Natural killer cell (primary cell): Measurements from ENCODE around the gene ATXN1. TPM values are rescaled to one million over a fixed set of nuclear protein-coding genes. Genes with fewer than 3 reads are reported as not detected.

Source experiments
- ATAC-seq, 3 donors: fragments of 150-1000 bp in 2 of 3; fragments of 200-7000 bp in 1 of 3; cut with Tn5 transposase; 1 replicate in 1 of 3; 2 replicates in 2 of 3; pipeline ENCODE4 v1.10.0; 2021; ENCODE audit warnings: mild to moderate bottlenecking in 2 of 3, moderate library complexity in 2 of 3
- DNase-seq, 2 donors: peaks; one replicate each; pipeline versions ENCODE4 v3.0.0 to v3.0.0-alpha.2; 2013 to 2021; ENCODE audit warnings: mixed read lengths in 1 of 2
- H3K27ac ChIP-seq: one replicate; pipeline ENCODE4 v1.5.1; 2013; ENCODE audit warnings: mild to moderate bottlenecking, low read length
- H3K27me3 ChIP-seq: one replicate; pipeline ENCODE4 v1.6.1; 2013; ENCODE audit warnings: low read length; ENCODE audit not compliant: control insufficient read depth, insufficient read depth
- H3K36me3 ChIP-seq: one replicate; pipeline ENCODE4 v1.6.1; 2013; ENCODE audit warnings: low read length; ENCODE audit not compliant: control insufficient read depth, insufficient read depth
- H3K4me1 ChIP-seq: one replicate; pipeline ENCODE4 v1.6.1; 2013; ENCODE audit warnings: low read length; ENCODE audit not compliant: control insufficient read depth, insufficient read depth
- H3K4me3 ChIP-seq: one replicate; pipeline ENCODE4 v1.5.1; 2013; ENCODE audit warnings: low read length
- H3K9me3 ChIP-seq: one replicate; pipeline ENCODE4 v1.6.1; 2013; ENCODE audit warnings: low read length; ENCODE audit not compliant: control insufficient read depth, insufficient read depth
- H3K27ac Mint-ChIP-seq, 2 donors: one replicate each; pipeline ENCODE4 v1.8.0; 2022; ENCODE audit warnings: mild to moderate bottlenecking in 2 of 2, mixed read lengths in 2 of 2, moderate library complexity in 1 of 2
- H3K27me3 Mint-ChIP-seq, 2 donors: one replicate each; pipeline ENCODE4 v1.8.0; 2022; ENCODE audit warnings: low read depth in 2 of 2, mixed read lengths in 2 of 2
- H3K36me3 Mint-ChIP-seq: one replicate; pipeline ENCODE4 v1.8.0; 2022; ENCODE audit warnings: mixed read lengths
- H3K4me1 Mint-ChIP-seq, 2 donors: one replicate each; pipeline ENCODE4 v1.8.0; 2022; ENCODE audit warnings: mixed read lengths in 2 of 2
- H3K4me3 Mint-ChIP-seq: one replicate; pipeline ENCODE4 v1.8.0; 2022; ENCODE audit warnings: mild to moderate bottlenecking, moderate library complexity, mixed read lengths
- H3K9me3 Mint-ChIP-seq, 2 donors: one replicate each; pipeline ENCODE4 v1.8.0; 2022; ENCODE audit warnings: mixed read lengths in 2 of 2
- CTCF ChIP-seq: fragments of 200-600 bp; IDR thresholded peaks from one replicate; pipeline ENCODE4 v1.8.0; 2022; ENCODE audit warnings: antibody characterized with exemption
- WGBS: methylation state at CpG from one replicate; pipeline ENCODE4 v1.1.7; 2013; ENCODE audit warnings: missing lambda C conversion rate; ENCODE audit not compliant: insufficient coverage; 5-methylcytosine and 5-hydroxymethylcytosine counted together
- intact Hi-C: fragments of 100-400 bp; cut with micrococcal nuclease; formaldehyde crosslinking; loops from one replicate; pipeline ENCODE4 v1.14.2; 2022
- total RNA-seq, 4 donors: library from RNA; stranded (reverse); fragments of 120-200 nt in 1 of 4; gene quantifications; one replicate each; pipeline versions ENCODE4 v1.2.3 to v1.2.4, GENCODE V29; 2013 to 2022

Gene ATXN1
- total RNA-seq, 3 donors from 2014 or later (not counting 1 experiment from before 2014, with no cell fraction given), result 90.4 to 120 (median 97.9) TPM

GRCh38 chr6:16336056-16336818, 425.0 kb downstream of the ATXN1 start:
- H3K4me3 ChIP-seq, result no peak overlapping the region
- no peaks in the 10 kb centered on the region for H3K36me3 Mint-ChIP-seq
- H3K9me3 Mint-ChIP-seq, result no peaks in the 10 kb centered on the region
- TF ChIP-seq CTCF, result no peak
- H3K4me3 Mint-ChIP-seq, result no peak overlapping the region
- intact Hi-C loops, result no loop called here
- no peak for ATAC-seq
- H3K27ac Mint-ChIP-seq, result no peak overlapping the region
- peaks cover 10% of the 10 kb centered on the region for H3K4me1 ChIP-seq
- no peaks in the 10 kb centered on the region for H3K4me1 Mint-ChIP-seq
- no peaks in the 10 kb centered on the region for H3K27me3 Mint-ChIP-seq
- no peak for DNase-seq
- 83% methylated on average over 6 of the region's 6 CpGs for WGBS
- no peaks in the 10 kb centered on the region for H3K9me3 ChIP-seq
- no peaks in the 10 kb centered on the region for H3K36me3 ChIP-seq
- no peak overlapping the region for H3K27ac ChIP-seq
- H3K27me3 ChIP-seq, result no peaks in the 10 kb centered on the region

GRCh38 chr6:16335176-16335575, 426.1 kb downstream of the ATXN1 start:
- intact Hi-C loops, result no loop called here
- no peaks in the 10 kb centered on the region for H3K27me3 Mint-ChIP-seq
- no peaks in the 10 kb centered on the region for H3K9me3 ChIP-seq
- H3K27me3 ChIP-seq, result no peaks in the 10 kb centered on the region
- H3K4me3 Mint-ChIP-seq, result no peak overlapping the region
- H3K4me1 Mint-ChIP-seq, result no peaks in the 10 kb centered on the region
- DNase-seq (no peak), ATAC-seq (no peak)
- TF ChIP-seq CTCF, result no peak
- no peak overlapping the region for H3K27ac Mint-ChIP-seq
- H3K4me1 ChIP-seq, result peaks cover 12% of the 10 kb centered on the region
- no peaks in the 10 kb centered on the region for H3K36me3 Mint-ChIP-seq
- H3K36me3 ChIP-seq, result no peaks in the 10 kb centered on the region
- H3K4me3 ChIP-seq, result no peak overlapping the region
- no peaks in the 10 kb centered on the region for H3K9me3 Mint-ChIP-seq
- no peak overlapping the region for H3K27ac ChIP-seq
- WGBS, result 97% methylated on average over 9 of the region's 10 CpGs

GRCh38 chr6:16334671-16335070, 426.6 kb downstream of the ATXN1 start:
- H3K9me3 Mint-ChIP-seq, result no peaks in the 10 kb centered on the region

More at GRCh38 chr6:16334671-16335070, 426.6 kb downstream of the ATXN1 start:
- WGBS, result 74% methylated on average over 3 of the region's 3 CpGs
- intact Hi-C loops, result no loop called here
- no peak for TF ChIP-seq CTCF
- H3K4me3 Mint-ChIP-seq, result no peak overlapping the region
- Histone ChIP-seq H3K27ac (no peak overlapping the region), H3K4me3 (no peak overlapping the region), H3K9me3 (no peaks in the 10 kb centered on the region), H3K4me1 (peaks cover 12% of the 10 kb centered on the region), H3K27me3 (no peaks in the 10 kb centered on the region), H3K36me3 (no peaks in the 10 kb centered on the region)
- no peaks in the 10 kb centered on the region for H3K4me1 Mint-ChIP-seq
- DNase-seq (no peak), ATAC-seq (no peak)
- H3K36me3 Mint-ChIP-seq, result no peaks in the 10 kb centered on the region
- no peaks in the 10 kb centered on the region for H3K27me3 Mint-ChIP-seq
- H3K27ac Mint-ChIP-seq, result no peak overlapping the region
